ENCODE measurements around the gene DNER.

DNER gene

GRCh38 chr2:229410264-229410663, 304.1 kb downstream of the DNER start:
- Histone ChIP-seq H3K4me2 (no peak overlapping the region), H4K20me1 (ENCODE audit: insufficient read depth) (no peaks in the 10 kb centered on the region), H3K27ac (no peak overlapping the region), H3K9ac (no peak overlapping the region), H3K79me2 (ENCODE audit: insufficient read depth, low read depth) (no peaks in the 10 kb centered on the region), H2AFZ (ENCODE audit: low read depth) (no peak overlapping the region), H3K4me1 (ENCODE audit: low read depth, poor library complexity, severe bottlenecking) (no peaks in the 10 kb centered on the region), H3K36me3 (ENCODE audit: insufficient read depth) (no peaks in the 10 kb centered on the region), H3K27me3 (ENCODE audit: insufficient read depth, low read depth) (no peaks in the 10 kb centered on the region), H3K4me3 (IDR thresholded peaks at IDR 0.05; ENCODE audit: insufficient read depth, low read depth, low read length) (no peak overlapping the region)
- no peak for TF ChIP-seq CTCF (conservative IDR thresholded peaks at IDR 0.05; ENCODE audit: low read depth, low read length)

DNA sequence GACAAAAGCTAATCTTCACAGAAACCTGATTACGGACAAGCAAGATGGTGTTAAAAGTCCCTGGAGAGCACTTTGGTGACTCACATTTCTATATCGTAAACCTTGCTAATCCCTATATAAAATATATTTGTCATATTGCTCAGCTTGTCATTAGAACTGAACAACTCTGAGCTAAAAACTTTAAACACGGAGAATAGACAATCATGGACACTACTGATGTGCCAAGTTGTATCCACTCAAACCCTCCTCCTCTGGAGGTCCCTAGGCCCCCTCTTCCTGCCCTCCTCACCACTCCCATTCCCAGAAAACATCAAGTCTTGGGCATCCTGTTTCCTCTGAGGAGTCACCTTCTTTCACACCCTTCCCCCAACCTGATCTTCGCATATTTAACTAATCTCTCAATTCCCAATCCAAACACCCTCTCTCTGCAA, 304.6 kb downstream of the DNER start:
- Histone ChIP-seq H3K4me1 (ENCODE audit: low read depth, poor library complexity, severe bottlenecking) (no peaks in the 10 kb centered on the region), H3K4me2 (no peak overlapping the region), H3K36me3 (ENCODE audit: insufficient read depth) (no peaks in the 10 kb centered on the region), H4K20me1 (ENCODE audit: insufficient read depth) (no peaks in the 10 kb centered on the region), H3K27ac (no peak overlapping the region), H2AFZ (ENCODE audit: low read depth) (no peak overlapping the region), H3K27me3 (ENCODE audit: insufficient read depth, low read depth) (no peaks in the 10 kb centered on the region), H3K9ac (no peak overlapping the region), H3K4me3 (IDR thresholded peaks at IDR 0.05; ENCODE audit: insufficient read depth, low read depth, low read length) (no peak overlapping the region), H3K79me2 (ENCODE audit: insufficient read depth, low read depth) (no peaks in the 10 kb centered on the region)
- no peak for TF ChIP-seq CTCF (conservative IDR thresholded peaks at IDR 0.05; ENCODE audit: low read depth, low read length)

GRCh38 chr2:229408962-229409361, 305.4 kb downstream of the DNER start:
- no peaks in the 10 kb centered on the region for H4K20me1 ChIP-seq (ENCODE audit: insufficient read depth)
- TF ChIP-seq CTCF (conservative IDR thresholded peaks at IDR 0.05; ENCODE audit: low read depth, low read length), result no peak
- H3K4me3 ChIP-seq (IDR thresholded peaks at IDR 0.05; ENCODE audit: insufficient read depth, low read depth, low read length), result no peak overlapping the region
- H3K36me3 ChIP-seq (ENCODE audit: insufficient read depth), result no peaks in the 10 kb centered on the region
- no peak overlapping the region for H3K27ac ChIP-seq
- H2AFZ ChIP-seq (ENCODE audit: low read depth), result no peak overlapping the region
- no peaks in the 10 kb centered on the region for H3K27me3 ChIP-seq (ENCODE audit: insufficient read depth, low read depth)
- H3K79me2 ChIP-seq (ENCODE audit: insufficient read depth, low read depth), result no peaks in the 10 kb centered on the region
- H3K4me2 ChIP-seq, result no peak overlapping the region
- no peaks in the 10 kb centered on the region for H3K4me1 ChIP-seq (ENCODE audit: low read depth, poor library complexity, severe bottlenecking)
- no peak overlapping the region for H3K9ac ChIP-seq

GRCh38 chr2:229408356-229408755, 306.0 kb downstream of the DNER start:
- no peak overlapping the region for H3K9ac ChIP-seq
- H3K79me2 ChIP-seq (ENCODE audit: insufficient read depth, low read depth), result no peaks in the 10 kb centered on the region
- H3K36me3 ChIP-seq (ENCODE audit: insufficient read depth), result no peaks in the 10 kb centered on the region
- no peaks in the 10 kb centered on the region for H3K27me3 ChIP-seq (ENCODE audit: insufficient read depth, low read depth)
- H3K4me1 ChIP-seq (ENCODE audit: low read depth, poor library complexity, severe bottlenecking), result no peaks in the 10 kb centered on the region
- H3K4me3 ChIP-seq (IDR thresholded peaks at IDR 0.05; ENCODE audit: insufficient read depth, low read depth, low read length), result no peak overlapping the region
- H3K27ac ChIP-seq, result no peak overlapping the region
- no peak for TF ChIP-seq CTCF (conservative IDR thresholded peaks at IDR 0.05; ENCODE audit: low read depth, low read length)
- no peaks in the 10 kb centered on the region for H4K20me1 ChIP-seq (ENCODE audit: insufficient read depth)
- no peak overlapping the region for H3K4me2 ChIP-seq
- H2AFZ ChIP-seq (ENCODE audit: low read depth), result no peak overlapping the region
